OCI-M1 (cell line): ENCODE results near the gene SMIM44.
A peak's percentile ranks its signal among the peaks of the same experiment; 100 is the strongest.

Experiments
- DNase-seq: peaks from one replicate; lab custom pipeline; 2025; lab: John Stamatoyannopoulos, UW

The SMIM44 gene

DNA sequence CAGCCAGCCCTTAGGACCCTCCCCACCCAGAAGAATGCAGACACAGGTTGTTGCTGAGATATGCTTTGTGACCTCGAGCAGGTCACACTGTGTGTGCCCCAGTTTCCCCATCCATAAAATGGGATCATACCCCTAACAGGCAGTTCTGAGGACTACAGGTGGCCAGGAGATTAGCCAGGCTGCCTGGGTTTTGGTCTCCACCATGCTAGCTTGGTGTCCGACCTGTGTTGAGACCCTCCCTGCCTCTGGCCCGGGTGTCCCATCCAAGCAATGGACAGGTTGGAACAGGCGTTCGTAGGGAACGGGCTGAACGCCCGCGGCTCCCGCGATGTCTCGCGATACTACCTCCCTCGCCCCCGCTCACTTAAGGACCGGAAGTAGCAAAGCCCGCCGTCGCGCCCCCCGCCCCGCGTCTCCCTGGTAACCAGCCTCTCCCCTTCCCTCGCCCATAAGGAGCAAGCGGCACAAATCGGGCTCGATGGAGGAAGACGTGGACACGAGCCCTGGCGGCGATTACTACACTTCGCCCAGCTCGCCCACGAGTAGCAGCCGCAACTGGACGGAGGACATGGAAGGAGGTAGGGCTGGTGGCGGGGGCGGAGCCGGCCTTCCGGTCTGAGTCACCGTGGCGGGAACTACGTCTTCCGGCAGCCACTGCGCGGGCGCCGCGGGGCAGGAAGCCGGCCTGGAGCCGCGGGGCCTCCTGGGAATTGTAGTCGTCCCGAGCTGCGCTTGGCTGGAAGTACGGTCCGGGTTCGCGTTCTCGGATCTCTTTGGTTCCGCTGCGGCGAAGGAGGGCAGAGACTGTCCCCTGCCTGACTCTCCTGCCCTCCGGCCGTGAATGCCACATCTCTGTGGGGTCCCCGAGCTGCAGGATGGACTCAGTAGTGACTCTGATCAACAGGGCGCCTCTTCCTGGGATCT lies 48.3 kb downstream of the SMIM44 start:
- peak; percentile 95 for DNase-seq

DNA sequence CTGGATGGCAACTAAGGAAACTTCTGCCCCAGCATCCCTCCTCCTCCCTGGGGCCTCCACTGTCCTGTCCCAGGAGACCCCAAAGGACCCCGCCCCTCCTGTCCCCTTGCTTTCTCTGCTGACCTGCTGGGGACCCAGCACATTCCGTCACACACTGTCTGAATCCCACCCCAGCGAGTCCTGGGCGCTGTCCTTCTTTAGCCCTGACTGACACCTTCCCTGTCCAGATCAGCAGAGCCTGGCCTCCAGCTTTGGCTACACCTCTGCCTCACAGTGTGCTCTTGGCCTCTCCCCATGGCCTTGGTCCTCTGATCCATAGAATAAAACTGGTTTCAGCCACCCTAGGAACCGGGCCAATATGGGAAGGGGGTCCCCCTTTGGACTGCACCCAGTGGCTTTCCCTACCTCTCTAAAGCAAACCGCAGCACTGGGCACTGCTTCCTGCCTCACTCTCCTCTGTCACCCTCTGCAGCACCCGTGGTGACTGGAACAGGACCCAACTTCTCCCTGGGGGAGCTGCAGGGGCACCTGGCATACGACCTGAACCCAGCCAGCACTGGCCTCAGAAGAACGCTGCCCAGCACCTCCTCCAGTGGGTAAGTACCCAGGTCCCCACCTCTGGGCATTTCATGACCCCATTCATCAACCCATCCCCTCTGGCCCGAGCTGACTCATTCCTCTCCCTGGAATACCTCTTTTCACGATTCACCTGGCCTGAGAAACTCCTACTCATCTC lies 49.3 kb downstream of the SMIM44 start:
- no peak for DNase-seq

DNA sequence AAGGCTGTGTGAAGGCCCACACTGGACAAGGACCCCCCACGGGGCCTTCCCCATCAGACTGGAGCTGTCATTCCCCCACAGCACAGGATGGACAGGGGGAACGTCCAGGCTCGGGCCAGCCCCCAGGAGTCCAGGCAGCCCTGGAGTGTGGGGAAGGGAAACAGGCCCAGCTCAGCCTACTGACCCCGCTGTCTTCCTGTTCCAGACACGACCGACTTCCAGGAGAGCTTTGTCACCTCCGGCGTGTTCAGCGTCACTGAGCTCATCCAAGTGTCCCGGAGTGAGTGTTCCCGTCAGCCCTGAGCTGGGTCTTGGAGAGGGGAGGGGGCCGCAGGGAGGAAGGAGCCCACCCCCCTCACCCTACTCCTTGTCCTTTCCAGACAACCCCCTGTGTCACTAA lies 49.9 kb downstream of the SMIM44 start:
- DNase-seq, result no peak
